Caki2 (cell line): Measurements from ENCODE around the gene ATMIN. TPM values are rescaled to one million over a fixed set of nuclear protein-coding genes. Genes with fewer than 3 reads are reported as not detected.

Experiments
- DNase-seq: peaks from one replicate; pipeline ENCODE4 v3.0.0-alpha.2; 2015; ENCODE audit warnings: low read depth
- in situ Hi-C: cut with HindIII; loops from 2 replicates; pipeline ENCODE4 v1.10.0; 2016; ENCODE audit warnings: low sequenced_read_pairs, low pct_unique_long_range_greater_than_20kb, mixed read lengths
- total RNA-seq: library from RNA; depleted of rRNA; stranded (reverse); fragments of >200 nt; shearing (Covaris generic); gene quantifications from 2 replicates; pipeline ENCODE4 v1.2.3, GENCODE V29; 2014; ENCODE audit warnings: low replicate concordance

ATMIN gene
- total RNA-seq, 1 experiment from 2014 or later = 27.5 TPM

GRCh38 chr16:81060576-81061306 lies 25.1 kb downstream of the ATMIN start:
- DNase-seq = no peak
- in situ Hi-C loops = no loop called here

- no peak for DNase-seq
- in situ Hi-C loops = no loop called here
Measured at GRCh38 chr16:81061307-81061640, 25.6 kb downstream of the ATMIN start.

DNA sequence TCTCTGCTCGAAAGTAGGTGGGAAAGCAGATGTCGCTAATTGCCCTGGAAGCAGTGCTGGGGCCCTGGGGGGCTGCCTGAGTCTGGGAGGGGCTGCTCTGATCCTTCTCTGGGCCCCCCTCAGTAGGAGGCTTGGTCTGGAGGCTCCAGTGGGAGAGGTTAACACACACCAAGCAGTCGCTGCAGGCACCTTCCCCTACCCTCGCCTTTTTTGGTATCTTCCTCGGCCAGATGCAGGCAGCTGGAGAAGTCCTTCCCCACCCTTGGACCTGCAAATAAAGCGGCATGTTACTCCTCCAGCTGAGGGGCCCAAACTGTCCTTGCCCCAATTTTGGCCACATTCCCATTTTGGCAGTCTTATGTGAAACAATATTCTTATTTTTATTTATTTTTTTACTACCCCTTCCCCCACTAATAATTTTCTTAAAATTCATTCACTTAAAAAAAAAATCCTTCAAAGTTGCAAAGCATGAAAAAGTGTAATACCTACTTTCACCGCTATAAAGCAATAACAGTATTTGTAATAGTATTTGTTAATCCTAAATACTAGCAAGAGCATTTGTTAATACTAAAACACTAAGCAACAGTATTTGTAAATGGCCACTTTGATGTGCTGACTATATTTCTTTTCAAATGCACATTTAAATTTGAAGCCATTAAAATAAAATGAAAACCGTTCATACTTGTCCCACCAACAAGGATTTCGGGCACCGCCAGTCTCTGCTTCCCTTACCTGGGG lies 26.4 kb downstream of the ATMIN start:
- in situ Hi-C loops = no loop called here
- DNase-seq = no peak

DNA sequence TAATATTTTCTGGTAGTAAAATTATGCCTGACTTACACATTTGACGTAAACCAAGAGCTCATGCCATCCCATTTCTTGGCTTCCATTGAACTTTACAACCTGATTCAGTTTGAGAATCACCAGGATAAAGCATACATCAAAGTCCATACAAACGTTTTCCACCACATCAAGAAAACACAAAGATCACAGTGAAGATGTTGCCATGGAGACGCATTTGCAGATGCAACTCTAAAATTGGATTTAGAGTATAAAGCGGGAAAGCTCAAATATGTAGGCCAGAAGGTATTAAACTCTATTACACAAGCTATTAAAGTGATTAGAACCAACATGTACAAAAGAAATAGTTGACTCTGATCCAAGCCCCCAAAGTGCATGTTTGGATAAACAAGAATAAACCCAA lies 31.0 kb downstream of the ATMIN start:
- in situ Hi-C loops = no loop called here
- no peak for DNase-seq

GRCh38 chr16:81067166-81067565 lies 31.5 kb downstream of the ATMIN start:
- in situ Hi-C loops = no loop called here
- DNase-seq = no peak

GRCh38 chr16:81069063-81069462 lies 33.4 kb downstream of the ATMIN start:
- DNase-seq = no peak
- in situ Hi-C loops = no loop called here

DNA sequence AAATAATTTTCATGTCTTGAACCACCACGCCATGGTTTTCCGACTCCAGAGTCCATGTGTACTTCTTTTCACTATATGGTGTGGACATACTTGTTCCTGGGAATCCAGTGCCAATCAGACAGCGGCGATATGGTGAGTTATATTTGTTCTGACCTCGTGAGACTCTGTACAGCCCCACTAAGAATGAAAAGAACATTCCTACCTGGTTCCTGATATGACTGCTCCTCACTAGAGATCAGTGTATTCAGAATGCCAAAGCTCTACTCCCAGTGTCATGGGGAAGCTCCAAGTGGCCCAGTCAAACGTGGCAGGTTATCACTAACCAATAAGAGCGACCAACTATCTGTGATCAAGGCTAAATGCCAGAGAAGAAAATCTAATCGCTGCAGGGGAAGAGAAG lies 35.3 kb downstream of the ATMIN start:
- DNase-seq = no peak
- in situ Hi-C loops = no loop called here

DNA sequence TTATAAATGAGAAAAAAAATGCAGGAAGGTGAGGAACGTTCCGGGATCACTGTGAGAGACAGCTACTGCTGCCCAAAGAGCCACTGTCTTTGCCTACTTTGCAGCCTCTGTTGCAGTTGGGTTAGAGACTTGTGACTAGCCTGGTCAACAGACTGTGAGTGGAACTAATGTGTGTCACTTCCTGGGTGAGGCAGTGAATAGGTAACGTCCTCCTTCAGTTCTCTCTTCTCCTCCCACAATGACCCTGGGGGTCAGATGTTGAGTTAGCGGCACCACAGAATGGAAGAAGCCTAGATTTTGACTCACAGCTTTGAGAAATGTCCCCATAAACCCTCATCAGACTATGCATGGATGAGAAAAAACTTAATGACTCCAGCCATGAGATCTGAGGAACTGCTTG lies 36.2 kb downstream of the ATMIN start:
- peak; percentile 76 for DNase-seq
- in situ Hi-C loops = no loop called here

GRCh38 chr16:81073560-81074330 lies 38.1 kb downstream of the ATMIN start:
- DNase-seq = no peak
- in situ Hi-C loops = no loop called here

DNA sequence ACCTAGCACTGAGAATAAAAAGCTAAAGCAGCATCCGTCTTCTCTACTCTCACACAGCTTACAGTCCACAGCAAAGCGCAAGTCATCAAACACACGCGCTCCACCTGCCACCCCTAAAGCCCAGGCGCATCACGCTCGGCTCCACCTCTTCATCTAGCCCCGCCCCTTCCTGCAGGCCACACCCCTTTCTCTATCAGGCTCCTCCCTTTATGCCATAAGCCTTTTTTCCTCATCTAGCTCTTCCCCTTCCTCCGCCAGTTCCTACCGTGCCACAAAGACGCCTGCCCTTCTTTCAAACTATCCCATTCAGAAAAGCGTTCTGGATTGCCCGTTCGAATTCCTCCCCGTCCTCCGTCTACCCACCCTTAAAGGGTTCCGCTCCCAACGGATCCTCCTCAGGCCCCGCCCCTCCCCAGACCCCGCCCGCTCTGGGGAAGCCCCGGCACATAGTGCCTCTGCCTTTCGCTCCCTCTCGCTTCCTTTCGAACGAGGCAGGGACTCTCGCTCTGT lies 41.0 kb downstream of the ATMIN start:
- peak; percentile 95 for DNase-seq
- in situ Hi-C loops = no loop called here

- in situ Hi-C loops = no loop called here
- DNase-seq = peak; percentile 94
Measured at GRCh38 chr16:81077076-81077940, 41.7 kb downstream of the ATMIN start, which contains the start of gene C16orf46. TSS of gene C16orf46 (minus strand) at chr16:81077238. CDS start at chr16:81063955, 13,283 bp downstream.

- in situ Hi-C loops = no loop called here
Measured at GRCh38 chr16:81080233-81080632, 44.6 kb downstream of the ATMIN start.

DNA sequence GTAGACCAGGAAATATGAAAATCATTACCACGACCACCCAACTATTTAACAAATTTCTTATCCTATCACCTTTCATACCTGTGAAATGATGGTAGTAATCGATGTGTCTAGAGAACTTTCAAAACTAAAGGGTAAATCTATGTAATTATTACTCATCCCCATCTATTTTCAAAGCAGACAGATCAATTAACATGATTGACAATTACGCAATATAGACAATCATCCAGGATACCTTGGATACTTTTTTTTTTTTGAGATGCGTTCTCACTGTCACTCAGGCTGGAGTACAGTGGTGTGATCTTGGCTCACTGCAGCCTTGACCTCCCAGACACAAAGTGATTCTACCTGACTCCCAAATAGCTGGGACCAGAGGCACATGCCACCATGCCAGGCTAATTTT lies 45.4 kb downstream of the ATMIN start:
- no peak for DNase-seq
- in situ Hi-C loops = no loop called here

More at GRCh38 chr16:81080233-81080632, 44.6 kb downstream of the ATMIN start:
- no peak for DNase-seq

DNA sequence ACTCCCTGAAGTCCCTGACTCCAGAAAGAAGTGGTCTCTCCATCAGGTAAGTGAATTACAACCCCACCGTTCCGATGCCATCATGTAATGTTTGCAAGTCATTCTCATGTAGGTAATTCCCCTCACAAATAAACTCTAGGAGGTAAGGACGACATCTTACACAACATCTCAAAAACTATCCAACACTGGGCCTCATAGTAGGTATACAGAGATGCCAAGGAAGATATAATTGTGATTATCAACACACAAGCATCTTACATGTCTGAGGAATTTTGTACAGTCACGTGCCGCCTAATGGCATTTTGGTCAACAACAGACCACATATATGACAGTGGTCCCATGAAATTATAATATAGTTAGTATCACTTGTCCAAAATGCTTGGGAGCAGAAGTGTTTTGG lies 53.2 kb downstream of the ATMIN start:
- no peak for DNase-seq
- in situ Hi-C loops = no loop called here

GRCh38 chr16:81094771-81095251 lies 59.2 kb downstream of the ATMIN start:
- peak; percentile 19 for DNase-seq
- in situ Hi-C loops = no loop called here

- in situ Hi-C loops = no loop called here
- DNase-seq = no peak
Measured at GRCh38 chr16:81095653-81095952, 60.0 kb downstream of the ATMIN start.

- peak; percentile 99 for DNase-seq
- in situ Hi-C loops = no loop called here
Measured at GRCh38 chr16:81095953-81096714, 60.5 kb downstream of the ATMIN start, which contains the start of gene GCSH. TSS of gene GCSH (minus strand) at chr16:81096395. CDS start at chr16:81096278, 117 bp downstream.
